Right lobe of liver (tissue), 6 donors: Measurements from ENCODE around the gene FEV. TPM values are rescaled to one million over a fixed set of nuclear protein-coding genes. Genes with fewer than 3 reads are reported as not detected.

ENCODE experiments used
- ATAC-seq, 4 donors: fragments of 200-7000 bp; cut with Tn5 transposase; one replicate each; pipeline ENCODE4 v1.9.1; 2020; ENCODE audit warnings: mild to moderate bottlenecking in 4 of 4, moderate library complexity in 4 of 4
- DNase-seq, 3 donors: peaks; one replicate each; pipeline ENCODE4 v3.0.0-alpha.2; 2020
- H3K27ac ChIP-seq, 3 donors: fragments of 200-600 bp; one replicate each; pipeline ENCODE4 v1.8.0; 2022
- H3K27me3 ChIP-seq, 2 donors: fragments of 200-600 bp; one replicate each; pipeline ENCODE4 v1.8.0; 2022
- H3K36me3 ChIP-seq, 4 donors: fragments of 200-600 bp; sonication (generic) in 1 of 4; one replicate each; pipeline versions ENCODE4 v1.5.1 to v1.8.0; 2017 to 2022; ENCODE audit warnings: control low read depth in 1 of 4
- H3K4me1 ChIP-seq, 4 donors: fragments of 200-600 bp; sonication (generic) in 1 of 4; one replicate each; pipeline versions ENCODE4 v1.5.1 to v1.8.0; 2017 to 2022; ENCODE audit warnings: control low read depth in 1 of 4
- H3K4me3 ChIP-seq, 3 donors: fragments of 200-600 bp; one replicate each; pipeline ENCODE4 v1.8.0; 2022
- H3K9me3 ChIP-seq, 4 donors: fragments of 200-600 bp; sonication (generic) in 1 of 4; one replicate each; pipeline versions ENCODE4 v1.5.1 to v1.8.0; 2017 to 2022; ENCODE audit warnings: control low read depth in 1 of 4
- CTCF ChIP-seq, 4 donors: fragments of 200-600 bp in 3 of 4; fragments of 450-650 bp in 1 of 4; IDR thresholded peaks; one replicate each; pipeline versions ENCODE4 v1.5.1 to v1.8.0; 2016 to 2022; ENCODE audit warnings: antibody characterized with exemption in 4 of 4, mild to moderate bottlenecking in 2 of 4
- POLR2A ChIP-seq: fragments of 450-650 bp; IDR thresholded peaks from one replicate; pipeline ENCODE4 v1.6.1; 2017; ENCODE audit warnings: antibody characterized with exemption, mild to moderate bottlenecking
- WGBS: methylation state at CpG from one replicate; pipeline ENCODE4 v1.1.6; 2018; ENCODE audit warnings: low coverage, low lambda C conversion rate; ENCODE audit not compliant: insufficient coverage; ENCODE audit errors: missing lambda C conversion rate; 5-methylcytosine and 5-hydroxymethylcytosine counted together
- intact Hi-C, 2 donors: fragments of 100-400 bp; cut with DNase I; formaldehyde crosslinking; loops; one replicate each; pipeline versions ENCODE4 v1.11.2 to v1.14.1; 2022
- total RNA-seq, 6 experiments: library from RNA; depleted of rRNA in 2 of 6; stranded (reverse); fragments of >200 nt in 2 of 6; fragmentation: NEBNext Ultra II Directional in 3 of 6; extraction: Animal tissue kit (Norgen Biotek cat#: 25700) in 3 of 6; gene quantifications; one replicate each; pipeline versions ENCODE4 v1.1.0 to v1.2.4, GENCODE V29; 2016 to 2023
- donor health status: DM: no; HTN: yes; CAD: no.
- donor health status: DM: no; HTN: no; CAD: no.
- donor health status: DM: no; HTN: no; CAD: no.
- donor health status: DM: no; HTN: yes; CAD: no.
- donor health status: DM: no; HTN: yes; CAD: no.

Gene FEV
- total RNA-seq, 6 experiments from 2014 or later, result not detected

- no peak for DNase-seq
- ATAC-seq, result no peak
- Histone ChIP-seq H3K4me3 (no peak overlapping the region), H3K9me3 (no peaks in the 10 kb centered on the region), H3K27me3 (peaks cover 0 to 16% of the 10 kb centered on the region in 2 donors), H3K27ac (no peak overlapping the region), H3K36me3 (no peaks in the 10 kb centered on the region), H3K4me1 (no peaks in the 10 kb centered on the region)
- intact Hi-C loops, result no loop called here
- TF ChIP-seq CTCF (IDR thresholded peaks at IDR 0.05) (no peak), POLR2A (no peak)
- WGBS, result 3% methylated on average over 4 of the region's 4 CpGs
Observed at GRCh38 chr2:218961229-218961628, 23.8 kb downstream of the FEV start.

GRCh38 chr2:218960309-218961165 is 24.4 kb downstream of the FEV start:
- DNase-seq (peak in 1 of 3 donors; percentile 23), ATAC-seq (no peak)
- no peaks in the 10 kb centered on the region for H3K4me1 ChIP-seq
- 6% methylated on average over 14 of the region's 87 CpGs for WGBS
- peaks cover 0 to 16% of the 10 kb centered on the region in 2 donors for H3K27me3 ChIP-seq
- TF ChIP-seq CTCF (IDR thresholded peaks at IDR 0.05) (no peak), POLR2A (no peak)
- no peak overlapping the region for H3K4me3 ChIP-seq
- H3K36me3 ChIP-seq, result no peaks in the 10 kb centered on the region
- intact Hi-C loops, result no loop called here
- H3K9me3 ChIP-seq, result no peaks in the 10 kb centered on the region
- no peak overlapping the region for H3K27ac ChIP-seq

- ATAC-seq (no peak), DNase-seq (peak in 1 of 3 donors; percentile 33)
- Histone ChIP-seq H3K9me3 (no peaks in the 10 kb centered on the region), H3K27me3 (peaks cover 0 to 16% of the 10 kb centered on the region in 2 donors), H3K36me3 (no peaks in the 10 kb centered on the region), H3K4me1 (no peaks in the 10 kb centered on the region), H3K4me3 (no peak overlapping the region), H3K27ac (no peak overlapping the region)
- 0% methylated on average over 3 of the region's 67 CpGs for WGBS
- intact Hi-C loops, result no loop called here
- TF ChIP-seq POLR2A (no peak), CTCF (IDR thresholded peaks at IDR 0.05) (no peak)
Observed at GRCh38 chr2:218959761-218960308, 25.1 kb downstream of the FEV start.

GRCh38 chr2:218959141-218959731 is 25.7 kb downstream of the FEV start, which contains the start of gene CDK5R2:
TSS of gene CDK5R2 (plus strand) at chr2:218959666. CDS start at chr2:218959821, 155 bp downstream.
- Histone ChIP-seq H3K36me3 (no peaks in the 10 kb centered on the region), H3K27me3 (peaks cover 0 to 16% of the 10 kb centered on the region in 2 donors), H3K4me1 (no peaks in the 10 kb centered on the region), H3K9me3 (no peaks in the 10 kb centered on the region), H3K27ac (no peak within 1 kb of the TSS), H3K4me3 (no peak within 1 kb of the TSS)
- TF ChIP-seq POLR2A (no peak), CTCF (IDR thresholded peaks at IDR 0.05) (no peak)
- peak in 2 of 3 donors; percentile 53 to 58 for DNase-seq
- 8% methylated on average over 15 of the region's 37 CpGs for WGBS
- intact Hi-C loops, result no loop called here
- peak; percentile 65 to 81 (median 68) for ATAC-seq
